DOHH2 (cell line): ENCODE results near the gene LRP11.

Experiments used
- H3F3A ChIP-seq: fragments of 200-600 bp; sonication (generic), shearing (Covaris generic); 2 replicates; pipeline ENCODE4 v1.6.0; 2016; ENCODE audit warnings: antibody characterized with exemption, mild to moderate bottlenecking; ENCODE audit not compliant: control insufficient read depth, insufficient read depth
- H3K27ac ChIP-seq: fragments of 200-600 bp; sonication (generic); 2 replicates; pipeline ENCODE4 v1.5.1; 2014; ENCODE audit warnings: low read depth, mild to moderate bottlenecking, low read length, moderate library complexity
- H3K27me3 ChIP-seq: fragments of 200-600 bp; sonication (generic); 2 replicates; pipeline ENCODE4 v1.6.1; 2014; ENCODE audit warnings: mild to moderate bottlenecking, low read length, mixed read lengths; ENCODE audit not compliant: control insufficient read depth
- H3K36me3 ChIP-seq: fragments of 200-600 bp; sonication (generic); 2 replicates; pipeline ENCODE4 v1.6.1; 2014; ENCODE audit warnings: mild to moderate bottlenecking, low read length, moderate library complexity, mixed read lengths; ENCODE audit not compliant: control insufficient read depth
- H3K4me1 ChIP-seq: fragments of 200-600 bp; sonication (generic); 2 replicates; pipeline ENCODE4 v1.6.1; 2014; ENCODE audit warnings: mild to moderate bottlenecking, low read length, mixed read lengths; ENCODE audit not compliant: control insufficient read depth
- H3K4me2 ChIP-seq: fragments of 200-600 bp; sonication (generic); 2 replicates; pipeline ENCODE4 v1.6.0; 2014; ENCODE audit warnings: mild to moderate bottlenecking, low read length, moderate library complexity
- H3K4me3 ChIP-seq: fragments of 200-600 bp; sonication (generic); 2 replicates; pipeline ENCODE4 v1.5.1; 2014; ENCODE audit warnings: mild to moderate bottlenecking, low read length, mixed read lengths
- H3K79me2 ChIP-seq: fragments of 200-600 bp; sonication (generic); 2 replicates; pipeline ENCODE4 v1.6.1; 2014; ENCODE audit warnings: mild to moderate bottlenecking, low read length, mixed read lengths; ENCODE audit not compliant: control insufficient read depth
- H3K9me2 ChIP-seq: fragments of 200-600 bp; sonication (generic); replicated peaks from 2 replicates; pipeline ENCODE4 v1.6.1; 2014; ENCODE audit warnings: mild to moderate bottlenecking, low read length, mixed read lengths; ENCODE audit not compliant: control insufficient read depth
- H3K9me3 ChIP-seq: fragments of 200-600 bp; sonication (generic); 2 replicates; pipeline ENCODE4 v1.6.1; 2014; ENCODE audit warnings: antibody characterized with exemption, low read length, mixed read lengths; ENCODE audit not compliant: control insufficient read depth, insufficient read depth
- H4K20me1 ChIP-seq: fragments of 200-600 bp; sonication (generic); 2 replicates; pipeline ENCODE4 v1.6.0; 2014; ENCODE audit warnings: low read depth, mild to moderate bottlenecking, antibody characterized with exemption, low read length, moderate library complexity; ENCODE audit not compliant: control insufficient read depth, insufficient read depth
- CTCF ChIP-seq: fragments of 200-600 bp; sonication (generic); IDR thresholded peaks from one replicate; pipeline ENCODE4 v1.5.1; 2014; ENCODE audit warnings: antibody characterized with exemption, mild to moderate bottlenecking, low read depth, low read length; ENCODE audit not compliant: poor library complexity, severe bottlenecking
- EZH2phosphoT487 ChIP-seq: fragments of 200-600 bp; sonication (generic); IDR thresholded peaks from 2 replicates; pipeline ENCODE4 v1.6.1; 2017; ENCODE audit warnings: borderline replicate concordance, mild to moderate bottlenecking, antibody characterized with exemption, low read length, moderate library complexity, mixed read lengths

LRP11 gene

GRCh38 chr6:149809798-149810197 is 54.4 kb downstream of the LRP11 start:
- Histone ChIP-seq H3K36me3 (peaks cover 26% of the 10 kb centered on the region), H3K4me1 (peaks cover 10% of the 10 kb centered on the region), H3K9me3 (no peaks in the 10 kb centered on the region), H3K9me2 (no peaks in the 10 kb centered on the region), H3K4me2 (no peak overlapping the region), H3K79me2 (no peaks in the 10 kb centered on the region), H3K27me3 (no peaks in the 10 kb centered on the region), H3K27ac (no peak overlapping the region), H3K4me3 (no peak overlapping the region), H3F3A (peaks cover 6% of the 10 kb centered on the region; the same call in 1 of the 2 replicates), H4K20me1 (no peaks in the 10 kb centered on the region)
- no peak for TF ChIP-seq CTCF

- H3K4me2 ChIP-seq, result no peak overlapping the region
- TF ChIP-seq EZH2phosphoT487 (no peak), CTCF (no peak)
- peaks cover 31% of the 10 kb centered on the region for H3K36me3 ChIP-seq
- no peak overlapping the region for H3K4me3 ChIP-seq
- no peaks in the 10 kb centered on the region for H3K27me3 ChIP-seq
- no peaks in the 10 kb centered on the region for H3K9me3 ChIP-seq
- no peaks in the 10 kb centered on the region for H3K79me2 ChIP-seq
- H4K20me1 ChIP-seq, result no peaks in the 10 kb centered on the region
- no peak overlapping the region for H3K27ac ChIP-seq
- no peaks in the 10 kb centered on the region for H3K9me2 ChIP-seq
- peaks cover 6% of the 10 kb centered on the region; the same call in 1 of the 2 replicates for H3F3A ChIP-seq
- 0 out of 2 replicates have a peak, but pooled peaks cover 3% of the 10 kb centered on the region for H3K4me1 ChIP-seq
Measured at GRCh38 chr6:149806127-149806526, 58.0 kb downstream of the LRP11 start.

DNA sequence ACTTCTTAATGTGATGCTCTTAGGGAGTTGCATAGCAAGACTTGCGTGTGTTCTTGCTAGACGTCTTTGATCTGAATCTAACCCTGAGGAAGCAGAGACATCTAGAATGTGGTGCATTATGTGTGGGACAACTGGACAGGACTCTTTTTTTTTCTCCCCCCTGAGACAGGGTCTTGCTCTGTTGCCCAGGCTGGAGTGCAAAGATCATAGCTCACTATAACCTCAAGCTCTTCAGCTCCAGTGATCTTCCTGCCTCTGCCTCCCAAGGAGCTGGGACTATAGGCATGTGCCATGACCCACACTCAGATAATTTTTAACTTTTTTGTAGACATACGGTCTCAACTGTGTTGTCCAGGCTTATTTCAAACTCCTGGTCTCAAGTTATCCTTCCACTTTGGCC is 80.6 kb downstream of the LRP11 start:
- no peaks in the 10 kb centered on the region for H3K9me2 ChIP-seq
- H3K4me1 ChIP-seq, result no peaks in the 10 kb centered on the region
- TF ChIP-seq EZH2phosphoT487, result no peak
- TF ChIP-seq CTCF, result no peak
- H3F3A ChIP-seq, result no peaks in the 10 kb centered on the region
- peaks cover 42% of the 10 kb centered on the region for H3K36me3 ChIP-seq
- no peak overlapping the region for H3K4me3 ChIP-seq
- no peaks in the 10 kb centered on the region for H3K27me3 ChIP-seq
- H3K9me3 ChIP-seq, result no peaks in the 10 kb centered on the region
- H3K27ac ChIP-seq, result no peak overlapping the region
- H3K4me2 ChIP-seq, result no peak overlapping the region
- H3K79me2 ChIP-seq, result no peaks in the 10 kb centered on the region
- H4K20me1 ChIP-seq, result no peaks in the 10 kb centered on the region

DNA sequence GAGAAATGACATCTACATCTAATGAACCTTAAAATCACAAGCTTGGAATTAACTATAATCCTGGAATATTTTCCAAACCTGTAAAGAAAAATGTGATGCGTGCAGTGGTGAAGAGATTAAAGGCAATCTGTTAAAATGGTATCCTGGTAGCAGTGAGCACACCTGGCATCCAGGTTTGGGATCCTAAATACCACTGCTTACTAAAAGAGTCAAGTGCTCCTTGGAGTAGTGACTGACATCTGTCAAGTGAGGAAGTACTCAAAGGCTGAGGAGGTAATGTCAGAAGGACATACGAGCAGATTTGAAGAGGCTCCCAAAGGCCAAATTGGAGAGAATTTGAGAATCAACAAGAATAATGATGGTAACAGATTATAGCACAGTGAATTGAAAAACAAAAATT is 81.8 kb downstream of the LRP11 start:
- TF ChIP-seq EZH2phosphoT487, result no peak
- no peaks in the 10 kb centered on the region for H3K9me3 ChIP-seq
- H3K4me3 ChIP-seq, result no peak overlapping the region
- no peaks in the 10 kb centered on the region for H3K79me2 ChIP-seq
- no peak overlapping the region for H3K27ac ChIP-seq
- peaks cover 46% of the 10 kb centered on the region for H3K36me3 ChIP-seq
- H3K27me3 ChIP-seq, result no peaks in the 10 kb centered on the region
- H4K20me1 ChIP-seq, result no peaks in the 10 kb centered on the region
- H3K4me1 ChIP-seq, result no peaks in the 10 kb centered on the region
- H3F3A ChIP-seq, result no peaks in the 10 kb centered on the region
- no peaks in the 10 kb centered on the region for H3K9me2 ChIP-seq
- no peak overlapping the region for H3K4me2 ChIP-seq
